Endothelial cell of umbilical vein (primary cell): ENCODE data around the gene RABL2A. TPM values are rescaled to one million over a fixed set of nuclear protein-coding genes. Genes with fewer than 3 reads are reported as not detected.
"Not testable (repeated sequence)": the region's sequence is repeated elsewhere in the genome, so short reads cannot be mapped to it uniquely, and the experiment has no call there.

Source experiments
- BruUV-seq: library from RNA; stranded (reverse); fragments of 400-500 nt; replicated peaks from 2 replicates; lab custom pipeline; 2021; lab: Mats Ljungman, UMichigan
- CTCF ChIA-PET: fragments of 300-600, 350-600 bp; sonication (Branson Sonifier 250); formaldehyde crosslinking; loops from one replicate; lab custom pipeline; 2021; ENCODE audit warnings: antibody characterized with exemption, inconsistent platforms; lab: Charles Lee
- POLR2A ChIA-PET: fragments of 300-600, 350-600 bp; sonication (Branson Sonifier 250); formaldehyde crosslinking; loops from one replicate; lab custom pipeline; 2021; ENCODE audit warnings: antibody characterized with exemption, inconsistent platforms; lab: Charles Lee
- DNase-seq: peaks from one replicate; pipeline ENCODE4 v3.0.0-alpha.2; 2011; ENCODE audit warnings: low read depth, low spot score
- FAIRE-seq: peaks from 2 replicates; lab custom pipeline; 2011; peaks lifted over from hg19 to GRCh38; lab: Jason Lieb, UNC
- H2AFZ ChIP-seq: 2 replicates; pipeline ENCODE4 v1.6.0; 2012; ENCODE audit warnings: low read depth, low read length, control low read depth, inconsistent platforms
- H3K27ac ChIP-seq: 2 replicates; pipeline ENCODE4 v1.5.1; 2011; ENCODE audit warnings: low read depth, mild to moderate bottlenecking, control low read depth, low read length, moderate library complexity; ENCODE audit not compliant: insufficient read depth
- H3K27me3 ChIP-seq, 2 experiments: 2 replicates each; pipeline versions ENCODE4 v1.6.0 to v1.6.1; 2011; ENCODE audit warnings: low read length in 2 of 2, mixed read lengths in 1 of 2; ENCODE audit not compliant: control insufficient read depth in 2 of 2, insufficient read depth in 2 of 2
- H3K36me3 ChIP-seq, 2 experiments: 2 replicates in 1 of 2; 3 replicates in 1 of 2; pipeline ENCODE4 v1.5.1; 2011; ENCODE audit warnings: low read length in 2 of 2, mild to moderate bottlenecking in 1 of 2, moderate library complexity in 1 of 2; ENCODE audit not compliant: control insufficient read depth in 2 of 2, insufficient read depth in 2 of 2; ENCODE audit errors: extremely low read depth in 1 of 2
- H3K4me1 ChIP-seq: 3 replicates; pipeline ENCODE4 v1.5.1; 2011; ENCODE audit warnings: mild to moderate bottlenecking, low read length; ENCODE audit not compliant: control insufficient read depth, insufficient read depth; ENCODE audit errors: extremely low read depth
- H3K4me2 ChIP-seq: 2 replicates; pipeline ENCODE4 v1.6.1; 2011; ENCODE audit warnings: low read length, control low read depth, mixed read lengths; ENCODE audit not compliant: insufficient read depth
- H3K4me3 ChIP-seq, 3 experiments: fragments of 200-600 bp in 1 of 3; sonication (generic), shearing (Covaris generic) in 1 of 3; replicated peaks in 1 of 3; 2 replicates each; pipeline ENCODE4 v1.5.1; 2011 to 2016; ENCODE audit warnings: control low read depth in 3 of 3, low read length in 3 of 3, mild to moderate bottlenecking in 2 of 3, inconsistent platforms in 1 of 3, low read depth in 1 of 3, moderate library complexity in 1 of 3; ENCODE audit not compliant: insufficient read depth in 1 of 3
- H3K79me2 ChIP-seq: 2 replicates; pipeline ENCODE4 v1.6.0; 2012; ENCODE audit warnings: low read length, inconsistent platforms; ENCODE audit not compliant: control insufficient read depth, insufficient read depth
- H3K9ac ChIP-seq: replicated peaks from 2 replicates; pipeline ENCODE3; 2011; ENCODE audit warnings: low read length, control low read depth; ENCODE audit not compliant: insufficient read depth; ENCODE audit errors: extremely low read depth
- H3K9me1 ChIP-seq: replicated peaks from 3 replicates; pipeline ENCODE4 v1.6.0; 2011; ENCODE audit warnings: mild to moderate bottlenecking, low read length; ENCODE audit not compliant: control insufficient read depth, insufficient read depth; ENCODE audit errors: extremely low read depth
- H3K9me3 ChIP-seq: replicated peaks from 2 replicates; pipeline ENCODE4 v1.5.1; 2012; ENCODE audit warnings: low read length, inconsistent platforms; ENCODE audit not compliant: control insufficient read depth, insufficient read depth
- H4K20me1 ChIP-seq: replicated peaks from 2 replicates; pipeline ENCODE3; 2011; ENCODE audit warnings: mild to moderate bottlenecking, low read length; ENCODE audit not compliant: control insufficient read depth, insufficient read depth; ENCODE audit errors: extremely low read depth
- CTCF ChIP-seq, 2 donors: IDR thresholded peaks; 1 replicate in 1 of 2; 2 replicates in 1 of 2; pipeline ENCODE4 v1.5.1; 2011; ENCODE audit warnings: low read length in 2 of 2, mild to moderate bottlenecking in 2 of 2, moderate library complexity in 2 of 2, control low read depth in 1 of 2, inconsistent platforms in 1 of 2, low read depth in 1 of 2; ENCODE audit not compliant: insufficient read depth in 1 of 2; ENCODE audit errors: extremely low read depth in 1 of 2
- POLR2A ChIP-seq: IDR thresholded peaks from 2 replicates; pipeline ENCODE4 v1.6.1; 2012; ENCODE audit warnings: low read depth, mild to moderate bottlenecking, control low read depth, low read length
- POLR2AphosphoS5 ChIP-seq: IDR thresholded peaks from 2 replicates; pipeline ENCODE4 v1.6.1; 2012; ENCODE audit warnings: low read depth, mild to moderate bottlenecking, control low read depth, low read length, moderate library complexity; ENCODE audit not compliant: insufficient read depth
- dilution Hi-C: fragments of 300-500 bp; cut with MboI; formaldehyde crosslinking; loops from one replicate; pipeline ENCODE4 v1.15.0; 2019; ENCODE audit warnings: low sequenced_read_pairs; ENCODE audit not compliant: extremely low pct_ligation_motif_present
- intact Hi-C: fragments of 100-400 bp; cut with micrococcal nuclease; formaldehyde crosslinking; loops from one replicate; pipeline ENCODE4 v1.10.0; 2022
- polyA plus RNA-seq, 4 experiments: library from polyadenylated mRNA; depleted of rRNA in 3 of 4; stranded (reverse) in 3 of 4; unstranded in 1 of 4; fragments of >200 nt; gene quantifications; 2 replicates each; pipeline versions ENCODE4 v1.2.1 to v1.2.3, GENCODE V29; 2011 to 2012; ENCODE audit warnings: missing spikeins in 1 of 4
- total RNA-seq: library from RNA; stranded (reverse); gene quantifications from 2 replicates; pipeline ENCODE4 v1.2.3, GENCODE V29; 2021

RABL2A gene
- total and polyA plus RNA-seq, 2 donors (not counting 3 experiments of a cell fraction or from before 2014, with no cell fraction given) = 9.4 to 10.8 TPM

DNA sequence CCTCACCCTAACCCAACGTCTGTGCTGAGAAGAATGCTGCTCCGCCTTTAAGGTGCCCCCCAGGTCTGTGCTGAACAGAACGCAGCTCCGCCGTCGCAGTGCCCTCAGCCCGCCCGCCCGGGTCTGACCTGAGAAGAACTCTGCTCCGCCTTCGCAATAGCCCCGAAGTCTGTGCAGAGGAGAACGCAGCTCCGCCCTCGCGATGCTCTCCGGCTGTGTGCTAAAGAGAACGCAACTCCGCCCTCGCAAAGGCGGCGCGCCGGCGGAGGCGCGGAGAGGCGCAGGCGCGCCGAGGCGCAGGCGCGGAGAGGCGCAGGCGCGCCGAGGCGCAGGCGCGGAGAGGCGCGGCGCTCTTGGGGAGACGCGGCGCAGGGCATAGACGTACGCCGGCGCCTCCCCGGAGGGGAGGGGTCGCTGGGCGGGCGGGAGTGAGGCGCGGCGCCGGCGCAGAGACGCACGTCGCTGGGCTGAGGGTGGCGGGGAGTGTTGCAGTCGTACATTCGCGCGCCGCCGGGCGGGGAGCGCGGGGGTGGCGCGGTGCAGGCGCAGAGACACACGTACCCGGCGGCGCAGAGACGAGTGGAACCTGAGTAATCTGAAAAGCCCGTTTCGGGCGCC is 23.5 kb upstream of the RABL2A start:
- dilution Hi-C loops, H3K4me1 ChIP-seq, H4K20me1 ChIP-seq, POLR2A ChIA-PET, H3K27me3 ChIP-seq, H3K9me1 ChIP-seq, H3K36me3 ChIP-seq, H3K79me2 ChIP-seq, FAIRE-seq, BruUV-seq, H3K9ac ChIP-seq, H3K9me3 ChIP-seq, H3K4me2 ChIP-seq: not testable (repeated sequence)
- peak; percentile 91 for DNase-seq
- TF ChIP-seq POLR2AphosphoS5 = peak; percentile 71
- TF ChIP-seq POLR2A = peak; percentile 42
- CTCF ChIA-PET = interaction anchor here (1.7 to 1.8 kb wide), 2 partner anchors 17 to 153 kb away, joined by 5 to 6 read pairs; partner anchors contain the start of gene SLC35F5
- intact Hi-C loops = loop anchor here (1.0 to 5.0 kb wide), 2 partner anchors 16 to 154 kb away; partner anchors contain the start of gene SLC35F5
- Histone ChIP-seq H2AFZ (peak overlapping the region; percentile 93), H3K4me3 (peak overlapping the region; percentile 35 to 63 (median 54)), H3K27ac (peak overlapping the region; percentile 45)

DNA sequence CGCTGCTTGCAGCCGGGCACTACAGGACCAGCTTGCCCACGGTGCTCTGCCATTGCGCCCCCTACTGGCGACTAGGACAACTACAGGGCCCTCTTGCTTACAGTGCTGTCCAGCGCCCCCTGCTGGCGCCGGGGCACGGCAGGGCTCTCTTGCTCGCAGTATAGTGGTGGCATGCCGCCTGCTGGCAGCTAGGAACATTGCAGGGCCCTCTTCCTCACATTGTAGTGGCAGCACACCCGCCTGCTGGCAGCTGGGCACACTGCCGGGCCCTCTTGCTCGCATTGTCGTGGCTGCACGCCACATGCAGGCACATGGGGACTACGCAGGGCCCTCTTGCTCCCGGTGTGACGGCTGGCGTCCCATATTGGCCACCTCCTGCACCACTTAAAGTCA is 23.0 kb upstream of the RABL2A start:
- H3K36me3 ChIP-seq, H3K9me3 ChIP-seq, H3K27me3 ChIP-seq, BruUV-seq, H3K79me2 ChIP-seq, dilution Hi-C loops, H4K20me1 ChIP-seq, H3K4me1 ChIP-seq, POLR2A ChIA-PET, H3K9me1 ChIP-seq, FAIRE-seq, H3K4me2 ChIP-seq, H3K9ac ChIP-seq: not testable (repeated sequence)
- TF ChIP-seq CTCF (IDR thresholded peaks at IDR 0.05; ENCODE audit: extremely low read depth in 1 of 2, insufficient read depth in 1 of 2, low read depth in 1 of 2, low read length in 2 of 2) (peak; percentile 89 to 97), POLR2AphosphoS5 (peak; percentile 67)
- Histone ChIP-seq H3K27ac (peak overlapping the region; percentile 45), H2AFZ (peak overlapping the region; percentile 16), H3K4me3 (peak overlapping the region in 2 of 3 experiments; percentile 48 to 63)
- peak; percentile 92 for DNase-seq
- intact Hi-C loops = loop anchor here (5.0 kb wide), 1 partner anchor 153 kb away; the partner anchor contains the start of gene SLC35F5
- CTCF ChIA-PET = interaction anchor here (0.9 to 1.8 kb wide), 3 partner anchors 17 to 153 kb away, joined by 3 to 6 read pairs (median 5); partner anchors contain the start of gene SLC35F5

DNA sequence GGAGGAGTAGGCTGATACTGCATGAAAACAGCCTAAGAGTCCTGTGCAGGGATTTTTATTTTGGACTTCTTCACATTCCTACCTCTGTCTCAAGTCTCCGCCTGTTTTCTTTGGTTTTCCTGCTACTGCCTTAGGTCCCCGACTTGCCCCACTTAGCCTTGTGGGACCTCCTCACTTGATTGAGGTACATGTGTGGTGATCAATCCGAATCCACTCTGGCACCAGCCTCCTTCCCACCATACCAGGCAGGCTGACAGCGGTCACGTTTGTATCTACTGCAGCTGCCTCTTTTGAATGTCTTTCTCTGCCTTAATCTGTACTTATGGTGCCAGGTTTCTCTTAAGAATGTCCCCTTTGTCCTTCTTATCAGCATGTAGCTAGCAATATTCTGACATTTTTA is 22.4 kb upstream of the RABL2A start:
- CTCF ChIA-PET = interaction anchor here (0.9 to 1.8 kb wide), 3 partner anchors 18 to 152 kb away, joined by 3 to 6 read pairs (median 5); partner anchors contain the start of gene SLC35F5
- POLR2A ChIA-PET = not testable (repeated sequence)

More for the DNA sequence above, 22.4 kb upstream of the RABL2A start:
- H3K36me3 ChIP-seq, H3K27me3 ChIP-seq, H3K9me1 ChIP-seq, H3K27ac ChIP-seq, dilution Hi-C loops, H3K9me3 ChIP-seq, DNase-seq, H4K20me1 ChIP-seq, H3K4me2 ChIP-seq, H3K79me2 ChIP-seq, H2AFZ ChIP-seq, H3K9ac ChIP-seq, H3K4me3 ChIP-seq, FAIRE-seq, H3K4me1 ChIP-seq, BruUV-seq: not testable (repeated sequence)
- intact Hi-C loops = loop anchor here (5.0 kb wide), 1 partner anchor 153 kb away; the partner anchor contains the start of gene SLC35F5
